GM12872 (cell line): ENCODE results near the gene SIGLEC5.

Experiments
- TF ChIP-seq, protein P1 (sequence below): IDR thresholded peaks from 3 replicates; pipeline ENCODE4 v1.5.1; 2011; ENCODE audit warnings: low read depth, mild to moderate bottlenecking, low read length, moderate library complexity; ENCODE audit not compliant: insufficient read depth

Gene SIGLEC5

DNA sequence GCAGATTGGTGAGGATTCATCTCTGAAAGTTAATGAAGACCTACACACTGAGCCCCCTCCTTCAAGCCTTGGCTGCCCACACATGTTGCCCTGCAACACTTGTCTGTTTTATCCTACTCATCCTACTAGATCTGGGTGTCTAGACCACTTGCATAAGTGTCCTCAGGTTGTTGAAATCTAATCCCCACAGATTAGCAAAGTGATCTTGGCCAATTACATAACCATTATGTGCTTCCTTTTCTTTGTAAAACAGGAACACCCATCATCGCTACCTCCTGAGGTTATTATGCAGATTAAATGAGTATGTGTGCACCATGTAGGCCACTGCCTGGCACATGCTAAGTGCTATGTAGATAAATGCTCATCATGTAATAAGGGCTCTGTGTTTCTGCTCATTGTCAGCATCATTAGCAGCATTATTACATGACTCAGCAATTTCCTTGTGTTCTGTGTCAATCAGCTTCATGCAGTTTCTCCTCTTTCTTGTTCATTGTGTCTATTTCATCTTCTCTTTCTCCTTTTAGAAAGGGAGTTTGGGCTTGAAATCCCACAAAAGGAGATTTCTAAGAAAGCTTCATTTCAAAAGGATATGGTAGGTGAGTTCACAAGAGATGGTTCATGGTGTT lies 44.0 kb downstream of the SIGLEC5 start:
- TF ChIP-seq, protein P1, sequence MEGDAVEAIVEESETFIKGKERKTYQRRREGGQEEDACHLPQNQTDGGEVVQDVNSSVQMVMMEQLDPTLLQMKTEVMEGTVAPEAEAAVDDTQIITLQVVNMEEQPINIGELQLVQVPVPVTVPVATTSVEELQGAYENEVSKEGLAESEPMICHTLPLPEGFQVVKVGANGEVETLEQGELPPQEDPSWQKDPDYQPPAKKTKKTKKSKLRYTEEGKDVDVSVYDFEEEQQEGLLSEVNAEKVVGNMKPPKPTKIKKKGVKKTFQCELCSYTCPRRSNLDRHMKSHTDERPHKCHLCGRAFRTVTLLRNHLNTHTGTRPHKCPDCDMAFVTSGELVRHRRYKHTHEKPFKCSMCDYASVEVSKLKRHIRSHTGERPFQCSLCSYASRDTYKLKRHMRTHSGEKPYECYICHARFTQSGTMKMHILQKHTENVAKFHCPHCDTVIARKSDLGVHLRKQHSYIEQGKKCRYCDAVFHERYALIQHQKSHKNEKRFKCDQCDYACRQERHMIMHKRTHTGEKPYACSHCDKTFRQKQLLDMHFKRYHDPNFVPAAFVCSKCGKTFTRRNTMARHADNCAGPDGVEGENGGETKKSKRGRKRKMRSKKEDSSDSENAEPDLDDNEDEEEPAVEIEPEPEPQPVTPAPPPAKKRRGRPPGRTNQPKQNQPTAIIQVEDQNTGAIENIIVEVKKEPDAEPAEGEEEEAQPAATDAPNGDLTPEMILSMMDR, result no peak

DNA sequence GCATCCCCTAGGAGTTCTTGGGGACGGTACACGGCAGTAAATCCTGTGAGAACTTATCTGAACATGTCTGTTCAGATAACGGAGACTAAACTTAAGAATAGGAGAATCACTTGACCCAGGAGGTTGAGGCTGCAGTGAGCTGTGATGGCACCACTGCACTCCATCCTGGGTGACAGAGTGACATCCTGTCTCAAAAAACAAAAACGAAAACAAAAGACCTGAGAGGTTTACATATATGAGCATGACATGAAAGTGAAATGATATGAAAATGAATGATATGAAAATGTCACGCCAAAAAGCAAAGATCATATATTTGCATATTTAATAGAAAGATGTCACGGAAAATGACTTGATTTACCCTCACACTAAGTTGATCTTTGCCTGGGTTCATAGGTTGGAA lies 53.4 kb downstream of the SIGLEC5 start:
- TF ChIP-seq, protein P1, result no peak

DNA sequence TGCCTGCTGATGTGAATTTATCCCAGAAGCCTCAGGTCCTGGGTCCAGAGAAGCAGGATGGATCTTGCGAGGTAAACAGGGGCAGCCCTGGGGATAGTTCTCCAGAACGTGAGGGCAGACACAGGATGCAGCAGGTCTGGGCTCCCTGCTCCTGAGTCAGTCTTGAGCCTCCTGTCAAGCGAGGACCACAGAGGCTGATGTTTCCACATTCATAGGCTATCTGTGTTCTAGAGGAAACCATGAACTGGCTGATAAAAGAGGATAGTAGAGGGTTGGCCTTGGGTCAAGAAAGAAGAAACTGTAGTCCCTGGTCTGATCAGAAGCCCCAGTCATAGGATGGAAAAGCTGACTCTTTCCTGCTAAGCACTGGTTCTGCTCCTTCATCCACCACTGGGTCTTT lies 56.9 kb downstream of the SIGLEC5 start:
- TF ChIP-seq, protein P1, result no peak

DNA sequence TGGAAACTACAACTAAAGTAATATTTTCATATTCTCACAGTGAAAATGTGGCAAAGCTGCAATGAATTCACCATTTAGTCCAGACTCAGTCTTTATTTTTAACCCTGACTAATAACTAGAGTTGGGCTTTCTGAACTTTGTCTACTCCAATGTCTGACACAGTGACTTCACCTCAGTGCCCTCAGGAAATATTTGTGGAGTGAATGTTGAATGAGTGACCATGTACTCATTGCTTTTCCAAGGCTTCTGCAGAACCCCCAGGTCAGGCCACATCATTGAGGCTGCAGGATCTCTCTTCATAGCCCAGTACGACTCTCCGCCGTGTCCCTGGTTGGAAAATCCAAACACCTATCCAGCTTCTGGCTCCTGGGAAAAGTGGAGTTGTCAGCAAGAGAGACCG lies 57.3 kb downstream of the SIGLEC5 start:
- TF ChIP-seq, protein P1, result no peak

DNA sequence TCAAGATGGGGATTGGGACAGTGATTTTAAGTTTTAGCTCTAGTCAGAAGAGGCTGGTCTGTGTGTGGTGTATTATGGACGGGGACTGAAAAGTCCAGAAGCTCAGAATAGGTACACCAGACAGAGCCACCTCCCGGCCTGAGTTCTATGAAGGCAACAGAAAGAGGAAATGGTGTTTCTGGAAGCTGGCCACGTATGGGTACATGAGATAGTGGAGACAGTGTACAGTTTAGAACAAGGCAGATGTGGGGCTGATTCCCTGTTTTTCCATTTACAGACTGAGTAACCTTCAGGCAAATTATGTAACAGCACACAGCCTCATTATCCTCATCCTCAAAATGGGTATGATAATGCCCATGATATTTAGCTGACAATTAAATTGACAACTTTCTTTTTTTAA lies 57.8 kb downstream of the SIGLEC5 start:
- TF ChIP-seq, protein P1, result no peak

DNA sequence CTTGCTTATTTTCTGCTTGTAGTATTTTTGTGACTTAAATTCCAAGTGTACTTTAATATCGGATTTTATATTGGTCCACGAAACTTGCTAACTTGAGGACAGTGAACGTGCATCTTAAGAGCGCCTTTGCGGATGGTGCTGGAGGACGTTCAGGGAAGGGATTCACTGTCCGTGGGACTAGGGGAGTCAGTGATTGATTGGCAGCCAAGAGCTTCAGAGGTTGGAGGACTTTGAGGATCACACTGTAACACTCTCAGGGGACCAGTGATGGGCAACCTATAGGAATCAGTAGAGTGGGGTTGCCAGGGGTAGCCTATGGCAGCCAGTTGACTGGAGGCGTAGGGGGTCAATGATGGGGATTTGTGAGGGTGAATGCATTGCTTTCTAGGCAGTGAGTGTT lies 58.6 kb downstream of the SIGLEC5 start:
- TF ChIP-seq, protein P1, result no peak

DNA sequence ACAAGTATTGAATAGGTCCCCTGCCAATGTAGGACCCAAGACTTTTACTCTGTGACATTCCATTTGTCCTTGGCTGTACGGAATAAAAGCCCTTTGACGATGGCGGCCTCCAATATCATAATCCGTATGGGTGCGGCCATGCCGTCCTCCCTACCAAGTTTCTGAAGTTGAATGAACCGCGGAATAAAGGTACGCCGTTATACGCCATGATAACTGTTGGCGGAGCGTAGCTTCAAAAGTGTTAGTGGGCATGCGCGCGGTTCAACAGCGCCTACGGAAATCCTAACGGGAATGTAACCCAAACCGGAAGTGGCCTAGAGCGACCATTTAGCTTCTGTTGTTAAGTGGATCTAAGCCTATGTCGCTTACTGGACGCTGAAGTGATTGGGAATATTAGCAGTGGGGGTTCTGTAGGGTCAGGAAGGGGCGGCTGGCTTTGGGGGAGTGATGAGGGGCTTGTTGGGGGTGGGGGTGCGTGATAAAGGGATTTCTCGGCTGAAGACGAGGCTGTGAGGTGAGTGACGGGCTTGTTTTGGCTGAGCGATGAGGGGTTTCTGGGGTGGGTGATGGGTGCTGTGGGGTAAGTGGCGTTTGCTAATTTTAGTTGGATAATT lies 59.1 kb downstream of the SIGLEC5 start, which contains the start of gene ZNF175:
TSS of gene ZNF175 (plus strand) at position 322 of the 614 bp plus-strand sequence. CDS start 2,047 bp downstream, outside the sequence.
- TF ChIP-seq, protein P1, result no peak
